Measurements from ENCODE around the gene PEX3. TPM values are rescaled to one million over a fixed set of nuclear protein-coding genes. Genes with fewer than 3 reads are reported as not detected.

PEX3 gene
- total RNA-seq, 1 donor, result 19.2 TPM

GRCh38 chr6:143471822-143472221 is 21.2 kb downstream of the PEX3 start:
- no peak for DNase-seq (ENCODE audit: insufficient read length, low spot score, missing footprints)
- no peak overlapping the region for H3K27ac ChIP-seq (ENCODE audit: low read depth, low read length)
- no peaks in the 10 kb centered on the region for H4K20me1 ChIP-seq (ENCODE audit: insufficient read depth, low read length)
- H3K4me3 ChIP-seq (ENCODE audit: insufficient read depth, low read length), result no peak overlapping the region
- no peak overlapping the region for H3K4me2 ChIP-seq (ENCODE audit: insufficient read depth, low read length)
- H2AFZ ChIP-seq (ENCODE audit: low read length), result no peak overlapping the region
- H3K4me1 ChIP-seq (ENCODE audit: insufficient read depth, low read length), result no peaks in the 10 kb centered on the region
- no peaks in the 10 kb centered on the region for H3K27me3 ChIP-seq (ENCODE audit: insufficient read depth, low read length)
- peaks cover 16% of the 10 kb centered on the region for H3K36me3 ChIP-seq (ENCODE audit: insufficient read depth, low read length)
- no peak for TF ChIP-seq CTCF (IDR thresholded peaks at IDR 0.05; ENCODE audit: extremely low read depth, low read depth, low read length)
- H3K9me3 ChIP-seq (ENCODE audit: low read depth, low read length), result no peaks in the 10 kb centered on the region
- H3K79me2 ChIP-seq (ENCODE audit: insufficient read depth, low read length), result no peaks in the 10 kb centered on the region

- H3K27me3 ChIP-seq (ENCODE audit: insufficient read depth, low read length), result no peaks in the 10 kb centered on the region
- DNase-seq (ENCODE audit: insufficient read length, low spot score, missing footprints), result no peak
Measured at GRCh38 chr6:143476545-143476944, 25.9 kb downstream of the PEX3 start.

GRCh38 chr6:143478479-143479062 is 28.0 kb downstream of the PEX3 start:
- H3K79me2 ChIP-seq (ENCODE audit: insufficient read depth, low read length), result no peaks in the 10 kb centered on the region
- no peaks in the 10 kb centered on the region for H4K20me1 ChIP-seq (ENCODE audit: insufficient read depth, low read length)
- H3K27ac ChIP-seq (ENCODE audit: low read depth, low read length), result no peak overlapping the region
- H3K4me1 ChIP-seq (ENCODE audit: insufficient read depth, low read length), result no peaks in the 10 kb centered on the region
- no peak overlapping the region for H3K4me2 ChIP-seq (ENCODE audit: insufficient read depth, low read length)
- TF ChIP-seq CTCF (IDR thresholded peaks at IDR 0.05; ENCODE audit: extremely low read depth, low read depth, low read length), result no peak
- H3K36me3 ChIP-seq (ENCODE audit: insufficient read depth, low read length), result peaks cover 23% of the 10 kb centered on the region
- no peak overlapping the region for H3K4me3 ChIP-seq (ENCODE audit: insufficient read depth, low read length)
- H3K9me3 ChIP-seq (ENCODE audit: low read depth, low read length), result no peaks in the 10 kb centered on the region
- H3K27me3 ChIP-seq (ENCODE audit: insufficient read depth, low read length), result no peaks in the 10 kb centered on the region
- no peak overlapping the region for H2AFZ ChIP-seq (ENCODE audit: low read length)
- no peak for DNase-seq (ENCODE audit: insufficient read length, low spot score, missing footprints)

More at GRCh38 chr6:143476545-143476944, 25.9 kb downstream of the PEX3 start:
- H2AFZ ChIP-seq (ENCODE audit: low read length), result no peak overlapping the region
- H4K20me1 ChIP-seq (ENCODE audit: insufficient read depth, low read length), result no peaks in the 10 kb centered on the region
- no peak overlapping the region for H3K27ac ChIP-seq (ENCODE audit: low read depth, low read length)
- H3K4me1 ChIP-seq (ENCODE audit: insufficient read depth, low read length), result no peaks in the 10 kb centered on the region
- no peaks in the 10 kb centered on the region for H3K9me3 ChIP-seq (ENCODE audit: low read depth, low read length)
- no peak overlapping the region for H3K4me3 ChIP-seq (ENCODE audit: insufficient read depth, low read length)
- H3K4me2 ChIP-seq (ENCODE audit: insufficient read depth, low read length), result no peak overlapping the region
- peaks cover 30% of the 10 kb centered on the region for H3K36me3 ChIP-seq (ENCODE audit: insufficient read depth, low read length)
- no peak for TF ChIP-seq CTCF (IDR thresholded peaks at IDR 0.05; ENCODE audit: extremely low read depth, low read depth, low read length)
- H3K79me2 ChIP-seq (ENCODE audit: insufficient read depth, low read length), result no peaks in the 10 kb centered on the region

- H3K4me2 ChIP-seq (ENCODE audit: insufficient read depth, low read length), result no peak overlapping the region
- peaks cover 8% of the 10 kb centered on the region for H3K36me3 ChIP-seq (ENCODE audit: insufficient read depth, low read length)
- no peaks in the 10 kb centered on the region for H4K20me1 ChIP-seq (ENCODE audit: insufficient read depth, low read length)
- no peaks in the 10 kb centered on the region for H3K27me3 ChIP-seq (ENCODE audit: insufficient read depth, low read length)
- no peak for DNase-seq (ENCODE audit: insufficient read length, low spot score, missing footprints)
- H3K4me3 ChIP-seq (ENCODE audit: insufficient read depth, low read length), result no peak overlapping the region
- H3K79me2 ChIP-seq (ENCODE audit: insufficient read depth, low read length), result no peaks in the 10 kb centered on the region
- H2AFZ ChIP-seq (ENCODE audit: low read length), result no peak overlapping the region
- no peak for TF ChIP-seq CTCF (IDR thresholded peaks at IDR 0.05; ENCODE audit: extremely low read depth, low read depth, low read length)
- H3K9me3 ChIP-seq (ENCODE audit: low read depth, low read length), result no peaks in the 10 kb centered on the region
- H3K4me1 ChIP-seq (ENCODE audit: insufficient read depth, low read length), result no peaks in the 10 kb centered on the region
- H3K27ac ChIP-seq (ENCODE audit: low read depth, low read length), result no peak overlapping the region
Measured at GRCh38 chr6:143482593-143482992, 32.0 kb downstream of the PEX3 start.

All from osteoblast (primary cell).